Measurements from ENCODE around the gene DOCK10. TPM values are rescaled to one million over a fixed set of nuclear protein-coding genes. Genes with fewer than 3 reads are reported as not detected.

The DOCK10 gene
- total and polyA plus RNA-seq, 2 donors (not counting 3 experiments of a cell fraction or from before 2014, with no cell fraction given), result 5.8 to 23.0 TPM

- peaks cover 4% of the 10 kb centered on the region for H3K4me1 ChIP-seq (ENCODE audit: control insufficient read depth, extremely low read depth, insufficient read depth, low read length)
- H3K4me2 ChIP-seq (ENCODE audit: insufficient read depth, low read length), result no peak overlapping the region
- no peaks in the 10 kb centered on the region for H3K79me2 ChIP-seq (ENCODE audit: control insufficient read depth, insufficient read depth, low read length)
- H3K4me3 ChIP-seq (replicated peaks in 1 of 3; ENCODE audit: insufficient read depth in 1 of 3, low read depth in 1 of 3, low read length in 3 of 3), result no peak overlapping the region
- ChIA-PET CTCF (interaction anchor here (0.8 to 1.7 kb wide), 5 partner anchors 12 to 279 kb away, joined by 3 to 7 read pairs (median 4); partner anchors contain the start of gene DOCK10), POLR2A (no interaction called here)
- no peaks in the 10 kb centered on the region for H3K9me1 ChIP-seq (replicated peaks; ENCODE audit: control insufficient read depth, extremely low read depth, insufficient read depth, low read length)
- no peaks in the 10 kb centered on the region for H4K20me1 ChIP-seq (replicated peaks; ENCODE audit: control insufficient read depth, extremely low read depth, insufficient read depth, low read length)
- H3K27ac ChIP-seq (ENCODE audit: insufficient read depth, low read depth, low read length), result no peak overlapping the region
- BruUV-seq (replicated peaks), result no TSS peak
- H3K36me3 ChIP-seq (ENCODE audit: control insufficient read depth in 2 of 2, extremely low read depth in 1 of 2, insufficient read depth in 2 of 2, low read length in 2 of 2), result no peaks in the 10 kb centered on the region
- H3K9me3 ChIP-seq (replicated peaks; ENCODE audit: control insufficient read depth, insufficient read depth, low read length), result no peaks in the 10 kb centered on the region
- peak; percentile 38 for TF ChIP-seq GATA2 (IDR thresholded peaks at IDR 0.05; ENCODE audit: insufficient read depth, insufficient read length, low read depth, low read length)
- TF ChIP-seq EZH2 (IDR thresholded peaks at IDR 0.05; ENCODE audit: borderline replicate concordance, low read depth, low read length, severe bottlenecking), result no peak
- TF ChIP-seq JUN (IDR thresholded peaks at IDR 0.05; ENCODE audit: borderline replicate concordance, insufficient read depth, insufficient read length, low read depth), result no peak
- TF ChIP-seq FOS (IDR thresholded peaks at IDR 0.05; ENCODE audit: borderline replicate concordance, insufficient read depth, low read length), result peak; percentile 57
- TF ChIP-seq POLR2A (IDR thresholded peaks at IDR 0.05; ENCODE audit: low read depth, low read length), result no peak
- TF ChIP-seq POLR2AphosphoS5 (IDR thresholded peaks at IDR 0.05; ENCODE audit: insufficient read depth, low read depth, low read length), result no peak
- peak; percentile 28 for DNase-seq (ENCODE audit: low read depth, low spot score)
- intact Hi-C loops (cut with micrococcal nuclease) (no loop called here), dilution Hi-C loops (cut with MboI; ENCODE audit: extremely low pct_ligation_motif_present, low sequenced_read_pairs) (no loop called here)
- no peak overlapping the region for H3K9ac ChIP-seq (replicated peaks; ENCODE audit: extremely low read depth, insufficient read depth, low read length)
- FAIRE-seq, result peak; percentile 8
- H3K27me3 ChIP-seq (ENCODE audit: control insufficient read depth in 2 of 2, insufficient read depth in 2 of 2, low read length in 2 of 2), result no peaks in the 10 kb centered on the region
- no peak overlapping the region for H2AFZ ChIP-seq (ENCODE audit: low read depth, low read length)
Observed at GRCh38 chr2:225056330-225057073, 14.2 kb upstream of the DOCK10 start.

- Histone ChIP-seq H3K9me1 (replicated peaks; ENCODE audit: control insufficient read depth, extremely low read depth, insufficient read depth, low read length) (no peaks in the 10 kb centered on the region), H3K79me2 (ENCODE audit: control insufficient read depth, insufficient read depth, low read length) (no peaks in the 10 kb centered on the region), H3K27ac (ENCODE audit: insufficient read depth, low read depth, low read length) (no peak overlapping the region), H3K9me3 (replicated peaks; ENCODE audit: control insufficient read depth, insufficient read depth, low read length) (no peaks in the 10 kb centered on the region), H3K4me2 (ENCODE audit: insufficient read depth, low read length) (no peak overlapping the region), H3K4me1 (ENCODE audit: control insufficient read depth, extremely low read depth, insufficient read depth, low read length) (peaks cover 4% of the 10 kb centered on the region), H2AFZ (ENCODE audit: low read depth, low read length) (no peak overlapping the region), H3K4me3 (replicated peaks in 1 of 3; ENCODE audit: insufficient read depth in 1 of 3, low read depth in 1 of 3, low read length in 3 of 3) (no peak overlapping the region), H4K20me1 (replicated peaks; ENCODE audit: control insufficient read depth, extremely low read depth, insufficient read depth, low read length) (no peaks in the 10 kb centered on the region), H3K27me3 (ENCODE audit: control insufficient read depth in 2 of 2, insufficient read depth in 2 of 2, low read length in 2 of 2) (no peaks in the 10 kb centered on the region), H3K9ac (replicated peaks; ENCODE audit: extremely low read depth, insufficient read depth, low read length) (no peak overlapping the region), H3K36me3 (ENCODE audit: control insufficient read depth in 2 of 2, extremely low read depth in 1 of 2, insufficient read depth in 2 of 2, low read length in 2 of 2) (no peaks in the 10 kb centered on the region)
- ChIA-PET POLR2A (no interaction called here), CTCF (interaction anchor here (1.0 to 1.7 kb wide), 4 partner anchors 11 to 46 kb away, joined by 3 to 5 read pairs (median 4); partner anchors contain the start of gene DOCK10)
- intact Hi-C loops (cut with micrococcal nuclease), result no loop called here
- dilution Hi-C loops (cut with MboI; ENCODE audit: extremely low pct_ligation_motif_present, low sequenced_read_pairs), result no loop called here
- TF ChIP-seq FOS (IDR thresholded peaks at IDR 0.05; ENCODE audit: borderline replicate concordance, insufficient read depth, low read length) (no peak), MAX (IDR thresholded peaks at IDR 0.05; ENCODE audit: insufficient read depth, insufficient read length) (no peak), POLR2AphosphoS5 (IDR thresholded peaks at IDR 0.05; ENCODE audit: insufficient read depth, low read depth, low read length) (no peak), EZH2 (IDR thresholded peaks at IDR 0.05; ENCODE audit: borderline replicate concordance, low read depth, low read length, severe bottlenecking) (no peak), MYC (IDR thresholded peaks at IDR 0.05; ENCODE audit: low read depth, low read length) (no peak), GATA2 (IDR thresholded peaks at IDR 0.05; ENCODE audit: insufficient read depth, insufficient read length, low read depth, low read length) (no peak)
- no TSS peak for BruUV-seq (replicated peaks)
- FAIRE-seq (no peak), DNase-seq (ENCODE audit: low read depth, low spot score) (no peak)
Observed at GRCh38 chr2:225055714-225056113, 13.4 kb upstream of the DOCK10 start.
